Right lobe of liver (tissue), 6 donors: ENCODE measurements around the gene ITGA4. TPM values are rescaled to one million over a fixed set of nuclear protein-coding genes. Genes with fewer than 3 reads are reported as not detected.

ENCODE experiments used
- ATAC-seq, 4 donors: fragments of 200-7000 bp; cut with Tn5 transposase; one replicate each; pipeline ENCODE4 v1.9.1; 2020; ENCODE audit warnings: mild to moderate bottlenecking in 4 of 4, moderate library complexity in 4 of 4
- DNase-seq, 3 donors: peaks; one replicate each; pipeline ENCODE4 v3.0.0-alpha.2; 2020
- H3K27ac ChIP-seq, 3 donors: fragments of 200-600 bp; one replicate each; pipeline ENCODE4 v1.8.0; 2022
- H3K27me3 ChIP-seq, 2 donors: fragments of 200-600 bp; one replicate each; pipeline ENCODE4 v1.8.0; 2022
- H3K36me3 ChIP-seq, 4 donors: fragments of 200-600 bp; sonication (generic) in 1 of 4; one replicate each; pipeline versions ENCODE4 v1.5.1 to v1.8.0; 2017 to 2022; ENCODE audit warnings: control low read depth in 1 of 4
- H3K4me1 ChIP-seq, 4 donors: fragments of 200-600 bp; sonication (generic) in 1 of 4; one replicate each; pipeline versions ENCODE4 v1.5.1 to v1.8.0; 2017 to 2022; ENCODE audit warnings: control low read depth in 1 of 4
- H3K4me3 ChIP-seq, 3 donors: fragments of 200-600 bp; one replicate each; pipeline ENCODE4 v1.8.0; 2022
- H3K9me3 ChIP-seq, 4 donors: fragments of 200-600 bp; sonication (generic) in 1 of 4; one replicate each; pipeline versions ENCODE4 v1.5.1 to v1.8.0; 2017 to 2022; ENCODE audit warnings: control low read depth in 1 of 4
- POLR2A ChIP-seq: fragments of 450-650 bp; IDR thresholded peaks from one replicate; pipeline ENCODE4 v1.6.1; 2017; ENCODE audit warnings: antibody characterized with exemption, mild to moderate bottlenecking
- WGBS: methylation state at CpG from one replicate; pipeline ENCODE4 v1.1.6; 2018; ENCODE audit warnings: low coverage, low lambda C conversion rate; ENCODE audit not compliant: insufficient coverage; ENCODE audit errors: missing lambda C conversion rate; 5-methylcytosine and 5-hydroxymethylcytosine counted together
- intact Hi-C, 2 donors: fragments of 100-400 bp; cut with DNase I; formaldehyde crosslinking; loops; one replicate each; pipeline versions ENCODE4 v1.11.2 to v1.14.1; 2022
- total RNA-seq, 6 experiments: library from RNA; depleted of rRNA in 2 of 6; stranded (reverse); fragments of >200 nt in 2 of 6; fragmentation: NEBNext Ultra II Directional in 3 of 6; extraction: Animal tissue kit (Norgen Biotek cat#: 25700) in 3 of 6; gene quantifications; one replicate each; pipeline versions ENCODE4 v1.1.0 to v1.2.4, GENCODE V29; 2016 to 2023
- TF ChIP-seq, protein P1 (sequence below), 4 donors: fragments of 200-600 bp in 3 of 4; fragments of 450-650 bp in 1 of 4; IDR thresholded peaks; one replicate each; pipeline versions ENCODE4 v1.5.1 to v1.8.0; 2016 to 2022; ENCODE audit warnings: antibody characterized with exemption in 4 of 4, mild to moderate bottlenecking in 2 of 4
- donor health status: DM: no; HTN: yes; CAD: no.
- donor health status: DM: no; HTN: no; CAD: no.
- donor health status: DM: no; HTN: no; CAD: no.
- donor health status: DM: no; HTN: yes; CAD: no.
- donor health status: DM: no; HTN: yes; CAD: no.

The ITGA4 gene
- total RNA-seq, 6 experiments from 2014 or later, result 1.2 to 7.4 (median 3.6) TPM

DNA sequence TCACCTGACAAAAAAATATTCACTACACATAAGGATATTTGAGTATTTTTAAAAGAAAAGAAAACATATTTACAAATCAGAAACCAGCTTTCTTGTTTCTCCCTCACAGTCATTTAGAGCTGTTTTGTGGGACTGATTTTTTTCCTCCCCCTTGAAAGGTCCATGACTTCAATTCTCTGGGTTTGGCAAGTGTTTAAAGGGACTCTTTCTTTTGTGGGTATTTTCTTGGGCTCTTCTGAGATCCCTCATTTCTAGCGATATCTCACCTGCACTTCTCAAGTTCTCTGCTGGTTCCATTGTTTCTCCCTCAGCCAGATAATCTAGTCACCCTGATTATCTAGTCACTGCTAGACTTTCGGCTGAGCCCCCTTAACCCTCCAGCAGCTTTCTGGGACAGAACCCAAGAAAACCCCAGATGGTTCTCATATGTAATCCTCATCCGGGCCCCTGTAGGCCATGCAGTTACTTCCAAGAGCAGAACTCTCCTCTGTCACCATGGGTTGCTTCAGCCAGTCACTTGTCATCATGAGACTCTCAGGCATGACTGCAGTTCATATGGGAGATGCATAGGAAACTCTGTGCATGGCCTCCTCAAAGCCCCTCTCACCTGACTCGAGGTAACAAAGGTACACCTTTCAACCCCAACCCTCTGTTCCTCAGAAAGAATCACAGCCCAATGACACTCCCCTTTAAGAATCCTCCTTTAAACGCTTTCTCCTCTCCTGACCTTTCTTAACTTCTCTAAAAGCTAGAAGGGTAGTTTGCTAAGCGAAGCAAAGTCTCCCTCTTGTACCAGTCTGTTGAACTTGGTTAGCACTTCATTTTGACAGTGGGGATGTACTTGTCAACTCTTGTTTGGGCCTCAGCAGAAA, 36.7 kb upstream of the ITGA4 start:
- H3K4me3 ChIP-seq, result no peak overlapping the region
- H3K27ac ChIP-seq, result no peak overlapping the region
- H3K4me1 ChIP-seq, result no peaks in the 10 kb centered on the region
- H3K36me3 ChIP-seq, result no peaks in the 10 kb centered on the region
- H3K27me3 ChIP-seq, result no peaks in the 10 kb centered on the region
- intact Hi-C loops, result no loop called here
- H3K9me3 ChIP-seq, result no peaks in the 10 kb centered on the region
- ATAC-seq (peak in 2 of 4 donors; percentile 38 to 41), DNase-seq (no peak)
- 45% methylated on average over 6 of the region's 6 CpGs for WGBS
- no peak for TF ChIP-seq POLR2A
- TF ChIP-seq, protein P1, sequence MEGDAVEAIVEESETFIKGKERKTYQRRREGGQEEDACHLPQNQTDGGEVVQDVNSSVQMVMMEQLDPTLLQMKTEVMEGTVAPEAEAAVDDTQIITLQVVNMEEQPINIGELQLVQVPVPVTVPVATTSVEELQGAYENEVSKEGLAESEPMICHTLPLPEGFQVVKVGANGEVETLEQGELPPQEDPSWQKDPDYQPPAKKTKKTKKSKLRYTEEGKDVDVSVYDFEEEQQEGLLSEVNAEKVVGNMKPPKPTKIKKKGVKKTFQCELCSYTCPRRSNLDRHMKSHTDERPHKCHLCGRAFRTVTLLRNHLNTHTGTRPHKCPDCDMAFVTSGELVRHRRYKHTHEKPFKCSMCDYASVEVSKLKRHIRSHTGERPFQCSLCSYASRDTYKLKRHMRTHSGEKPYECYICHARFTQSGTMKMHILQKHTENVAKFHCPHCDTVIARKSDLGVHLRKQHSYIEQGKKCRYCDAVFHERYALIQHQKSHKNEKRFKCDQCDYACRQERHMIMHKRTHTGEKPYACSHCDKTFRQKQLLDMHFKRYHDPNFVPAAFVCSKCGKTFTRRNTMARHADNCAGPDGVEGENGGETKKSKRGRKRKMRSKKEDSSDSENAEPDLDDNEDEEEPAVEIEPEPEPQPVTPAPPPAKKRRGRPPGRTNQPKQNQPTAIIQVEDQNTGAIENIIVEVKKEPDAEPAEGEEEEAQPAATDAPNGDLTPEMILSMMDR (IDR thresholded peaks at IDR 0.05), result no peak

DNA sequence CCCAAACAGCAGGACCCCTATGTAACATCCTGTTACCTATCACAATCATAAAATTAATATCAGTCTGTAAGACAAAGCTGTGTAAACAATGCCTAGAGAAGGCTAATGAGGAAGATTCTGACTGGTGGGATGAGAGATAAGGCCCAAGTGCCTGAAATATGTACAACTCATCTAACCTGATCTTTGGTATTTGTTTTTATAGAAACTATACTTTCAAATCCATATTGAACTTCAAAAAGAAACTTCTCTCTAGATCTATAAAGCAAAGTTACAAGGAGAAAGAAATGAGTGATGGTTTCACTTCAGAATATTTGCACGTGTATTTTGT, 36.1 kb upstream of the ITGA4 start:
- ATAC-seq (no peak), DNase-seq (no peak)
- Histone ChIP-seq H3K9me3 (no peaks in the 10 kb centered on the region), H3K27ac (no peak overlapping the region), H3K4me1 (no peaks in the 10 kb centered on the region), H3K4me3 (no peak overlapping the region), H3K36me3 (no peaks in the 10 kb centered on the region), H3K27me3 (no peaks in the 10 kb centered on the region)
- 60% methylated on average over 1 of the region's 1 CpG for WGBS
- TF ChIP-seq, protein P1 (IDR thresholded peaks at IDR 0.05), result no peak
- TF ChIP-seq POLR2A, result no peak
- intact Hi-C loops, result no loop called here

DNA sequence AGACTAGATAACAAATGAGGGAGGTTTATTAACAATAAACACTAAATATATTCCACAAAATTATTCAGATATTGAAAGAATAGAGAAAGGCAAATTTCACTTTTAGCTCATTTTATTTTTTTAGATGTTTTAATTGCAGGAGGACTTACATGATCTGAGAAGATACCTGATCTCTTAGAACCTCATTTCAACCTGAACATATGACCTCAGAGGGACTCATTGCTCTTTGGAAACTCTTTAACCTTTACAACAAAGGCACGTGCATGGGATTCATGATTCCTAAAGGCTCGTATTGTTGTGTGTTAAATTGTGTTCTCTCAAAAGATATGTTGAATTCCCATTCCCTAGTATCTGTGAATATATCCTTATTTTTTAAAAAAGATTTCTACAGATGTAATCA, 35.7 kb upstream of the ITGA4 start:
- no peak overlapping the region for H3K27ac ChIP-seq
- no peak overlapping the region for H3K4me3 ChIP-seq
- intact Hi-C loops, result no loop called here
- DNase-seq, result no peak
- H3K27me3 ChIP-seq, result no peaks in the 10 kb centered on the region
- 21% methylated on average over 2 of the region's 2 CpGs for WGBS
- H3K36me3 ChIP-seq, result no peaks in the 10 kb centered on the region
- no peak for ATAC-seq
- H3K4me1 ChIP-seq, result no peaks in the 10 kb centered on the region
- H3K9me3 ChIP-seq, result no peaks in the 10 kb centered on the region
- TF ChIP-seq POLR2A, result no peak
- TF ChIP-seq, protein P1 (IDR thresholded peaks at IDR 0.05), result no peak

DNA sequence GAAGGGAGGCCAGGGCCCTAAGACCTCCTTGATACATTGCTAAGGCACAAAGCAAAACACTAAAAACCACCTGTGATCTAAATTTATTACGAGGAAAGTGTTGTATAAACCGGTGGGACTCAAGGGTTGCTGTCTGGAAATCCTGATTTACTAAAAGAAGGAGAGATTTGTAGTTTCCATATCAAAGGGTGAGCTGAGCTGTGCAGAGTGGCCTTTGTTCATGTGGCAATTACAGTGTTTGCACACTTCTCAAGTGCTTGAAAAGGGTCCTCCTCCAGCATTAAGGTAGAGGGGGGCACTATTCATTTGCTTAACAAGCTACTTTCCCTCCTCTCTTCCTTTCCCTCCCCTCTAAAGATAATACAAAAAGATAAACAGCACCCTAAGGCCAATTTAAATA, 30.5 kb upstream of the ITGA4 start:
- TF ChIP-seq POLR2A, result no peak
- TF ChIP-seq, protein P1 (IDR thresholded peaks at IDR 0.05), result no peak
- intact Hi-C loops, result no loop called here
- no peak overlapping the region for H3K27ac ChIP-seq
- DNase-seq, result no peak
- no peak for ATAC-seq
- no peak overlapping the region for H3K4me3 ChIP-seq
- no peaks in the 10 kb centered on the region for H3K9me3 ChIP-seq
- WGBS, result 72% methylated on average over 2 of the region's 2 CpGs
- no peaks in the 10 kb centered on the region for H3K4me1 ChIP-seq
- no peaks in the 10 kb centered on the region for H3K36me3 ChIP-seq
- H3K27me3 ChIP-seq, result no peaks in the 10 kb centered on the region
